Activated CD8-positive, alpha-beta memory T cell treated with anti-CD3 and anti-CD28 coated beads, Interleukin-2, amount 50 U/mL, for 1 hour (primary cell): ENCODE measurements around the gene CADM1.

Source experiments
- DNase-seq: peaks from one replicate; pipeline ENCODE4 v3.0.0-alpha.2; 2020; ENCODE audit errors: extremely low read depth

CADM1 gene

GRCh38 chr11:115398333-115399080 is 105.7 kb downstream of the CADM1 start:
- DNase-seq, result no peak

GRCh38 chr11:115396533-115396932 is 107.7 kb downstream of the CADM1 start:
- DNase-seq, result no peak

- DNase-seq, result no peak
Observed at GRCh38 chr11:115393950-115394349, 110.3 kb downstream of the CADM1 start.

DNA sequence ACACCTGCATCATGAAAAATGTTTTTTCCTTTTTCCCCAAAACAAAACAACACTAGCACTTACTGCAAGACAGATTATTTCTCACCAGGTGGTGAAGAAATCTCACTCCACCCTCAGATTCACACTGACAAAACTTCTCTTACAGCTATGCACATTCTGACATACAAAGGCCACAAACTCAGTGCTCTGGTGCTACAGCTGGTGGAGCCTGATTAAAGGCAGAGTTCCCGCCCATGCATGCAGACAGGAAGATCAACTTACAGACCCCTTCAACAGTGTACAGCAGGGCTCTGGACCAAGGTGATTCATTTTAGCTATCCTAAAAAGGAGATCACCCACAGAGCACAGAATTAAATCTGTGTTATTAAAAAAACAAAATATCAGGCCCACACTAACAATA is 112.6 kb downstream of the CADM1 start:
- DNase-seq, result no peak

GRCh38 chr11:115391160-115391559 is 113.1 kb downstream of the CADM1 start:
- DNase-seq, result no peak

GRCh38 chr11:115390441-115390840 is 113.8 kb downstream of the CADM1 start:
- DNase-seq, result no peak

DNA sequence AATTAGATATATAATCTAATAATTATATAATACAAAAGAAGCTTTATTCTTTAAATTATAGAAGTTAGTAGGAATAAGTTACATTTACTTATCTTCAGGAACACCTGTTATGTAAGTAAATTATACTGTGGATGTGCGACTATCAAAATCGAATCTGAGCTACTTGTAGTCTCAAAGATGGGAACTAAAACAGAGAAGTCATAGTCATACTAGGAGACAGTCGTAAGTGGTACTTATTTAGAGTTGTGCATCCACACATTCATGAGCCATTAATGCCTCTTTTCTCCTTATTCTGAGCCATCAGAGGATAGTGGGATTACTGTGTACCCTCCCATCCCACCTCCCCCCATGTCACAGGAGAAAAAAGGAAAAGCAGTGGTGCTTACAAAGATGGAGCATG is 114.4 kb downstream of the CADM1 start:
- DNase-seq, result no peak

- no peak for DNase-seq
Observed at GRCh38 chr11:115385226-115385625, 119.0 kb downstream of the CADM1 start.

GRCh38 chr11:115384236-115384635 is 120.0 kb downstream of the CADM1 start:
- DNase-seq, result no peak

- DNase-seq, result no peak
Observed at GRCh38 chr11:115383431-115383830, 120.8 kb downstream of the CADM1 start.

- no peak for DNase-seq
Observed at GRCh38 chr11:115379528-115379927, 124.7 kb downstream of the CADM1 start.

GRCh38 chr11:115378557-115378956 is 125.7 kb downstream of the CADM1 start:
- DNase-seq, result no peak

DNA sequence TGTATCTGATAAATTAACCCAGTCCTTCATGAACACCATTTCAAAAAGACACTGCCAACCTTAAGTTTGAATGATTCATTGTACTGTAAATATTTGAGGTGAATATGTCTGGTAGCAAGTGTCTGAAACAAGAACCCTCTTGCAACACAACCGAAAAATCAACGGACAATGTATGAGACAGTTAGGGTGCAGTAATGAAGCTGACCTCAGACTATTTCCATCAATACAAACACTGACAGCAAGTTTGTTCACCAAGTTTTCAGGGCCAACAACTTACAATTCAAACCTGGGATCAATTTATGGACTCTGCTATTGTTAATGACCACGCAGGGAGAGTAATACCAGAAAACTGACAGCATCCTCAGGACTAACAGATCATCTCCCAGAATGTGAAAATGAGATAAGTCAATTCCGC is 126.3 kb downstream of the CADM1 start:
- no peak for DNase-seq

DNA sequence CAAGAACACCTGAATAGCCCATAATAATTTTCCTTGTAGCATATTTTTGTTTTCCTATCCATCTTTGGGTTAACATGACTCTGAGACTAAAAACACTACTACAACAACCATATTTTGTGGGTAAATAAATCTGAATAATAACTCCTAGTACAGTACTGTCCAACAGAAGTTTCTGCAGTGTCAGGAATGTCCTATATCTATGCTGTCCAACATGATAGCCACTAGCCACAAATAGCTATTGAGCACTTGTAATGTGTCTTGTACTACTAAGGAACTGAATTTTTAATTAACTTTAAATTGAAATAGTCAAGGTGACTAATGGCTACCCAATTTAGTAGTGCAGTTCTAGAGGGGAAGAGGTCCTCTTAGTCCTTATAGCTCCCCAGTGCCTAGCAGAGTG is 135.6 kb downstream of the CADM1 start:
- DNase-seq, result no peak

DNA sequence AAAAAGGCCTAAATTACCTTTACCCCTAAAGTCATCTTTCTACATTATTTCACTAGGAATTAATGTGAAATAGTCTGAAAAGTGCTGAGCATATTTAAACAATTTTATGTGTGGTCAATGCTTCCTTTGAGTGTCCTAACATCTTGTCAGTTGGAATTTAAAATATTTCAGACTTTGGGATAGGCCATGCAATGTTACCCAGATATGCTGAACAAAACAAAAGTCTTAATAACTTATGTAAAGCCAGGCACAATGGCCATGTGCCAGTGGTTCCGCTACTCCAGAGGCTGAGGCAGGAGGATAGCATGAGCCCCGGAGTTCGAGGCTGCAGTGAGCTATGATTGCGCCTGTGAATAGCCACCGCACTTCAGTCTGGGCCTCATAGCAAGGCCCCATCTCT is 137.4 kb downstream of the CADM1 start:
- DNase-seq, result no peak

- DNase-seq, result no peak
Observed at GRCh38 chr11:115365907-115366306, 138.3 kb downstream of the CADM1 start.

DNA sequence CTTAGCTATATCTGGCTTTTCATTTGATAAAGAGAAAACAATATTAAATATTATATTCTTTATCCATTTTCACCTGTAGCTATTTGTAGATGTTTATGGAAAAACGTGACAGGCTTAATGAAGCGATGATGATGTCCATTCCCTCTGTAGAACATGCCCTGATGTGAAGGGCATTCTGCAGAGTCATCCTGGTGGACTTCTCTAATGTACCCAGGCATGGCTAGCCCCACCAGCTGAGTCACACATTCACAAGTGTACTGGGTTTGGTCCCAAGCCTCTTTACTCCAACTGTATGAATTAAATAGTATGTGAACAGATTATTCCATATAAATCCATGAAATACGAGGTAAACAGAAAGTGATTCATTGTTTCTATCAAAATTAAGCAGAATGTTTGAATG is 139.3 kb downstream of the CADM1 start:
- no peak for DNase-seq

DNA sequence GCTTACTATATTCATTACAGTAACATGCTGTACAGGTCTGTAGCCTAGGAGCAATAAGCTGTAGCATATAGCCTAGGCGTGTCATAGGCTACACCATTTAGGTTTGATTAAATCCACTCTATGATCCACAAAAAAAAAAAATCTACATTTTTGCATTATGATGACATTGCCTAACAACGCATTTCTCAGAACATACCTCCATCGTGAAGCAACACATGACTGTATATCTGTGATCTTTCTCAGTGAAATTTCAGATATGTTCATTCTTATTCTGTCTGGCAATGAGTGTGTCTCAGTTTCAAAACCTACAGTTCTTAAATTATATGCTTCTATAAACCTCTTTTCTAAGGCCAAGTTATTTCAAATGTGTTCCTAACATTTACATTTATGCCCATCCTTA is 140.3 kb downstream of the CADM1 start:
- DNase-seq, result no peak

GRCh38 chr11:115363426-115363825 is 140.8 kb downstream of the CADM1 start:
- DNase-seq, result no peak

- DNase-seq, result no peak
Observed at GRCh38 chr11:115362997-115363396, 141.2 kb downstream of the CADM1 start.

DNA sequence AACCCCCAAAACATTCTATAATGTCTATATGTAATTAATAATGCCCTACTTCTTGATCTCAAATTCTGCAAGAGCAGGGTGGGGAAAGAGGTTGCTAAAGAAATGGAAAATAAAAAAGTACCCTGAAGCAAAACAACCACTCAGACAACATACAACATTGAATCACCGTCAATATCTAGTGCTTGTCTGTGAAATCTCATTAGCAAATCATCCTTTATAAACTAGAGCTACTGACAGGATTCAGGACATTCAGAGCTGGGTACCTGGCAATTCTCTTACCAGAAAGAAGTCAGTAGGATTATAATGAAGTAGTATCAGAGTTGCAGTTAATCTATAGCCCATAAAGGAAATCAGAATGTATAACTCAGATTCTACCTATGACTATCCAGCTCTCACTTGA is 143.2 kb downstream of the CADM1 start:
- DNase-seq, result no peak

DNA sequence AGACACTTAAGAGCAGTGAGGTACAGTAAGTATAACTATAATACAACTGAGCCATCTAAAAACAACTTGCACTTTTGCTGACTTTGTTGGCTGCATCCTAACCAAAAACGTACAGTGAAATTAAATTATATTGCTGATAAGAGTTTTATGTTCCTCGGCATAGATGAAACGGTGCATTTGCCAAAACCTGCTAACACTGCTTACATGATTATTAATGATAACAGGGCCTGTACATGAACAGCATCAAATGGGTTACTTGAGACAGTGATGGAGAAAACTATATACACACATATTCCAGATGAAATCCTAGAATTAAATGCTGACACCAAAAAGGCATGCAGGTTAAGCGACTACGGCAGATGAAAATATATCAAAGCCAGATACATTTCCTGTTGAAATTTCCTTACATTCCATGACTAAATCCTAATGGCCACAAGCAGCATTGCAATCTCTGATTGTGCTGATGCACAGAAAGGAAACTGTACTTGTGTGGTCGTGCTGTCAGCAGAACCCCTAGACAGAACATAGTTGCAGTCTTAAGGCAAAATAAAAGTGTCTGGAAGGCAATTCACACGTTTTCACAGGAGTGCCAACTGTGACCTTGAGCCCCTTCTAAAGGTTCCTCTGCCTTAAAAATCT is 143.9 kb downstream of the CADM1 start:
- no peak for DNase-seq

DNA sequence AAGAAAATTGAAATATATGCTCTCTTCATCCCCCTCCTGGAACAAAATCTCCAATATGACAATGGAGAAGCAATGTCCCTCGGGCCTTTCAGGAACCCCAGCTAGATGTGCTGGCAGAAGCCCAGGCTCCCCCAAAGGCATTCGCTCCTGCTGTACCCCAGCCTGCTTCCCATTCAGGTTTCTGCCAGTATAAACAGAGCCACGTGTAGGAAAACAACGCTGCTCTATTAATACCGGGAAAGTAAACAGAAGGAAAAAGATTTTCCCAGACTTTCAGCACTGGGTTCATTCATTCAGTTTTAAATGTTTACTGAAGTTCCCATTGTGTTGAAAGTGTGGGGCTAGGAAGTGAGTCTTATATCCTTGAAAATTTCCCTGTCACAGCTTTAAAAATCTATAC is 147.1 kb downstream of the CADM1 start:
- no peak for DNase-seq
